NCI-H128 (cell line): ENCODE results near the gene C16orf87.

ENCODE experiments used
- DNase-seq: peaks from one replicate; lab custom pipeline; 2025; ENCODE audit not compliant: unreplicated experiment; lab: John Stamatoyannopoulos, UW

C16orf87 gene

DNA sequence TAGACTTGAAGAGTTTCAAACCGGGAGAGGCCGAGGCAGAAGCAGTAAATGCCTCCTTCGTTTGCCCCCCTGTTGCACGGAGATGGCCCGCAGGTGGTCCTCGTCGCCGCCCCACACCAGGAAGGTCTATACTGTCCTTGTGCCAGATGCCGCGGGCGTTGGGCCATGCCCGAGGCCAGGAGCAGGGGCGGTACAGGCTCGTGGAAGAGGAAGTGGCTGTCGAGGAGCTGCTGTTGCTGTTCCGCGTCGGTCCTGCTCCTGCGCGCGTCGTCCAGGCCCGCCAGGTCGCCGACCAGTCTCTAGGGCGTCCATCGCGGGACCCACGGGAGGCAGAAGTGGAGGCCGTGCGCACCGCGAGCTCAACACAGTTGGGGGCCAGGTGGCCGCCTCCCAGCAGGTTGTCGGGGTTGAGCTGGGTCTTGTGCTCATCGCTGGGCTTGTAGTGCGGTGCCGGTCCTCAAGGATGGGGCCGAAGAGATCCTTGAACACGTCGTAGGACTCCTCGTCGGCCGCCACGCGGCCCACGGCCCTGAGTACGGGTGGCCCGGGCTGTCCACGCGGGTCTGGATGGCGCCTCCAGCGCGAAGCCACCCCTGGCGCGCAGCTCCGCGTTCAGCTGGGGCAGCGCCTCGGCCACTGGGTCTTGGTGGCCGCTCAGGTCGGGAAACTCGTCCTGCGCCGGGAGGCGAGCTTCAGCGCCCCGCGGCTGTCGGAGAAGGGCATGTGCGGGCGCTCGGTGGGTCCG, 13.1 kb upstream of the C16orf87 start:
- DNase-seq: no peak

DNA sequence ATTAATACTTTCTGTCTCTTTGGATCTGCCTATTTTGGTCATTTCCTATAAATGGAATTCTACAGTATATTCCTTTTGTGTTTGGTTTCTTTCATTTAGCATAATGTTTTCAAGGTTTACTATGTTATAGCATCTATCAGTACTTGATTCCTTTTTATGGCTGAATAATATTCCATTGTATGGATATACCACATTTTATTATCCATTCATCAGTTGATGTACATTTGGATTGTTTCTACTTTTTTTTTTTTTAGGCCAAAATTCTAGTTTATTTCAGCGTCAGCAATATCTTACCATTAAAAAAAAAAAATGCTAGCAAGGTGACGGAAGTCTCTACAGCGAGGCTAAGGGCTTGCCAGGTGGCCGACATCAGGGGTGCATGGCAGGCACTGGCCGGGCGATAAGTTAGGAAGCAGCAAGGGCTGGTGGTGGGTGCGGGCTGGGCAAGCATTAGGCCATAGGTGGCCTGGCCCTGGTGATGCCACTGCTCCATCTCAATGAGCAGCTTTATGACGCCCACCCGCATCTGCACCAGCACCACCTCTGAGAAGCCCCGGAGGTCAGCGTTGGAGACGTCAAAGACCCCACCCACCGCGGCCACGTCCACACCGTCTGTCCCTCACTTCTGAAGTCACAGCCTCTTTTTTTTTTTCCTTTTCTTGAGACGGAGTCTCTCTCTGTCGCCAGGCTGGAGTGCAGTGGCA, 11.4 kb upstream of the C16orf87 start:
- DNase-seq: no peak

DNA sequence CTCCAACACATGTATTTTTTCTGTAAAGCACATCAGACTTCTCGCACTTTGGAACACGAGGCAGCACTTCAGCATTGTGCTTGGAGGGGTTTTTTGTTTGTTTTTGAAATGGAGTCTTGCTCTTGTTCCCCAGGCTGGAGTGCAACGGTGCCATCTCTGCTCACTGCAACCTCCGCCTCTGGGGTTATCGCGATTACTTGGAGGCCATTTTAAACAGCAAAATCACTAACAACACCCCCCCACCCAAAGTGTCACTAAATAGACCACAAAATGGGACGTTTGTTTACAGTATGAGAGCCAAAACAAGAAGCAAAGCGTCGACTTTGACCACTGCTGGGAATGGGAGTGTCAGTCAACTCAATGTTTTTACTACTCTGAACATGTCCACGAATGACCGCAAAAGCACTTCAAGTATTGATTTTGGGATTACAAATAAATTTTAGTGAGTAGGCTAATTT, 9.0 kb upstream of the C16orf87 start:
- no peak for DNase-seq

GRCh38 chr16:46836534-46837530, 5.9 kb upstream of the C16orf87 start:
- DNase-seq: no peak

- no peak for DNase-seq
Measured at GRCh38 chr16:46833460-46833800, 2.5 kb upstream of the C16orf87 start.

- DNase-seq: no peak
Measured at GRCh38 chr16:46832757-46833459, 1.9 kb upstream of the C16orf87 start.

- no peak for DNase-seq
Measured at GRCh38 chr16:46830417-46830901, 521 bp downstream of the C16orf87 start.

DNA sequence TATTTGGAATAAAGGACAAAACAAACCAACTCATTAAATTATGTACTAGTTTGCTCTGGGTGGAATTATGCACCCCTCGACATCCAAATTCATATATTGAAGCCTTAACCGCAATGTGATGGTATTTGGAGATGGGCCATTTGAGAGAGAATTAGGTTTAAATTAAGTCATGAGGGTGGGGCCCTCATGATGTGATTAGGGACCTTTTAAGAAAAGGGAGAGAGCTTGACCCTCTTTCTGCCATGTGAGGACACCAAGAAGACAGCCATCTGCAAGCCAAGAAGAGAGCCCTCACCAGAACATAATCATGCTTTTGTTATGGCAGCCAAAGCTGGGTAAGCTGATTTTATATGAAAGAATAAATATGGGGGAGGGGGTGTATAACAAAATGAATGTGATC, 2.0 kb downstream of the C16orf87 start:
- DNase-seq: no peak

DNA sequence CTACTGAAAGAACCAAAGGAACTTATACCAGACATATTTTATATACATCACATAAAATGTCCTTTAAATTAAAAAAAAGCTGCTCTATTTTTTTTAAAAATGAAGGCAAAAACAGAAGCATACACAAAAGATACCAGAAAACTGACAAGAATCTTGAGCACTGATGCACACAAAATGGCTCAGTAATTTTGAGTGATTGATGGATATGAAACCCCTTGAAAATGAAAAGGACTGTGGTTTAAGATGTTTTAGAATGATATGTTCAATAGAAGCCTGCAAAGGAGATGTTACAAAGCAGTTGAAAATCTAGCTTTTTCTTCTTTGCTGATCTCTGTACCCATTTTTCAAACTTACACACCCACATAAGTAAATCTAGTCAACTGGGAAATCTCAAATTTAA, 2.7 kb downstream of the C16orf87 start:
- no peak for DNase-seq

DNA sequence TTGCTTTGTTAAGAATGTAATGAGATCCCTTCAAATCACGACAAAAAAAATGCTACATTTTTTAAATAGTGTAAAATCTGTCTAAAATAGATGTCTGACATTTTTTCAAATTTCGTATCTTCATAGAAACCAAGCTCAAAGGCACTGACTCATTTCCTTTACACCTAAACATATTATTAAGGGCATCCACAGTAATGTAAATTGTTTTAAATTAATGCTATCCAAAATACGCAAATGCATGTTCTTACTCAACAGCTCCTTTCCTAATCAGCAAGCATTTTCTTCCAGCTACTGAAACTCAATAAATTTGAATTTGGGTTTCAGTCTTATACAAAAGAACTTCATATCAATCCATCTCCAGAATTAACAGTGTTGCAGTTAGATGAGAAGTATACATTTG, 4.3 kb downstream of the C16orf87 start:
- DNase-seq: no peak

DNA sequence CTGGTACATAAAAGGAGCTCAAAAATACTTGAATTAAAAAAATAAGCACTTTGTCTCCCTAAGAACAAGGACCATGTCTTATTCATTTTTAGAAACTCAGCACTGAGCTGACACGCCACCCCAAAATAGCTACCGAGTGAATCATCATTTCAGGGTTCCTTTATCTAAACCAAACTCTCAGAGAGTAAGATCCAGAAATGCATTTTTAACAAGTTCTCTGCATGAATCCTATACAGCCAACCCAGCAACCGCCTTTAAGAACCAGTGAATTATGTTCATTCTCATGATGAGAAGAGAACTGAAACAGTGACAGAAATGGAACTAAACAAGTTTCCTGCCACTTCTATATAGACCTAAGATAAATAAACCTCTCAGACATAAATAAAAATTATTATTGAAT, 8.7 kb downstream of the C16orf87 start:
- no peak for DNase-seq

DNA sequence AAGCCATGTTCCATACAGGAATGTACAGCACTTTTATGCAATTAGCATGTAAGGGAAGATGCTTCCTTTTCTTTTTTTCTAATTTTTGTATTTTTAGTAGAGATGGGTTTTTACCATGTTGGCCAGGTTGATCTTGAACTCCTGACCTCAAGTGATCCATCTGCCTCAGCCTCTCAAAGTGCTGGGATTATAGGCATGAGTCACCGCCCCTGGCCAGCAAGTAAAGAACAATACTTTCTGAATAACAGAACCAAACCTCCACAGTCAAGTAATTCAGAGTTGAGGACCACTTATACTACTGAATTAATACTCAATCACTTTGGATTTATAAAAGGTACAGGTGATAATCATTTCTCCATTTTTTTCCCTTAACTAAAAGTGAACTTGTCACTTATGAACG, 13.0 kb downstream of the C16orf87 start:
- no peak for DNase-seq

DNA sequence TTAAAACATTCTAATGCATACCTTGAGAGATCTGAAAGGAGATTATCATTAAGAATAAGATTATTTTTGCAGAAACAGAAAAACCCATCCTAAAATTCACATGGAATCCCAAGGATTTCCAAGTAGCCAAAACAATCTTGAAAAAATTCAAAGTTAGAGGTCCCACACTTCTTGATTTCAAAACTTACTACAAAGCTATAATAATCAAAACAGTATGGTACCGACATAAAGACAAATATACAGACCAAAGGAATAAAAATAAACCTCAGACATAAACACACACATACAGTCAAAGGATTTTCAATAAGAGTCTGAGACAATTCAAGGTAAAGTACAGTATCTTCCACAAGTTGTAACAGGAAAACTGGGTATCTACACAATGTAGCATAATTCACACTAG, 16.2 kb downstream of the C16orf87 start:
- no peak for DNase-seq

DNA sequence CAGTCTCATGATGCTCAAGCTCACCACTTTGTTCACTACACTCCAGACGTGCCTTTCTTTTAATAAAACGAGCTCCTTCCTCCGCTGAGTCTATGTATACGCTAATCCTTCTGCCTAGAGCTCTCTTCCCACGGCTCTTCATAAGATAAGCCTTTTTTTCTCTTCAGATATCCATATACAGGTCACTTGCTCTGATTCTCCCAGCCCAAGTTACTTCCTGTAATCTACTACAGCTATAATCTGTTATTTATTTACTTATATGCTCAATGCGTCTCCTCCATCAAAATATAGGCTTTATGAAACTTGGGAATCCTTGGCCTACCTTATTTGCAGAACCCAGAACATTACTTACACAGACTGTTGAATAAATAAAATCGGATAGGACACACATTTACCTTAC, 17.4 kb downstream of the C16orf87 start:
- no peak for DNase-seq

DNA sequence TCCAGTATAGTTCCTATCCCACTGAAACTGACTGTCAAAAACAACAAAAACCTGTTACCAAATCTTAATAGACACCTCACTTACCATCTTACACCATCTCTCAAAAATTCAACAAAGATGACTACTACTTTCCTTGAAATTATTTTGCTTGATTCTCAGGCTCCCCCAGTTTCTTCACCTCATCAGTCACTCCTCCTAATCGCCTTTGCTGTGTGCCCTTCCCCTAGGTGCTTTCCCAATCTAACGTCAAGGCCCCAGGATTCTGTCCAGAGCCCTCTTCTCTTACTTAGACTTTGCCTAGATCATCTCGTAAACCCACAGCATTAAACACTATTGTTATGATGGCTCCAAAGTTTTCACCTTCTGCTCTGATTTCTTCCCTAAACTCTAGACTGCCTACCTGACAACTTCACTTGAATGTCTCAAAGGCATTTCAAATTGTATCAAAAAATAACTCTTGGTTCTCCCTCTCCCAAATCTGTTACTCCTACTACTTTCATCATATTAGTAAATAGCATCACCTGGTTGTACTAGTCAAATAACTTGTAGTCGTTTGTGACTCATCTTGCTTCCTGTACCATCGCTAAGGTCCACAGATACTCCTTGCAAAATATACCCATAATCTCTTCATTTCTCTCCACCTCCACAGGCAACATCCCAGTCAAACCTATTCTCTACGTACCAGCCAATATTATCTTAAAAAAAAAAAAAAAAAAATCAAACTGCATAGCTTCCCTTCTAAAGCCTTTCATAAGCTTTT, 18.0 kb downstream of the C16orf87 start:
- DNase-seq: no peak

GRCh38 chr16:46811682-46812081, 19.3 kb downstream of the C16orf87 start:
- DNase-seq: no peak

DNA sequence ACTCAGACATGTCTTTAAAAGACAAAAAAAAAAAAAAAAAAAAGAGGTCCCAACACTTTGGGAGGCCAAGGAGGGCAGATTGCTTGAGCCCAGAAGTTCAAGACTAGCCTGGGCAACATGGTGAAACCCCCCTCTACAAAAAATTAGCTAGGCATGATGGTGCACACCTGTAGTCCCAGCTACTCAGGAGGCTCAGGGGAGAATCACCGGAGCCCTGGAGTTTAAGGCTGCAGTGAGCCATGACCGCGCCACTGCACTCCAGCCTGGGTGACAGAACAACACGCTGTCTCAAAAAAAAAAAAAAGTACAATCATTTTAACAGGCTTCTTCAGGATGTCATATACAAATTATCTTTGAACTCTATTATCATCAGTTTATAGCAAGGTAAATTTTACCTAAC, 22.0 kb downstream of the C16orf87 start:
- no peak for DNase-seq

DNA sequence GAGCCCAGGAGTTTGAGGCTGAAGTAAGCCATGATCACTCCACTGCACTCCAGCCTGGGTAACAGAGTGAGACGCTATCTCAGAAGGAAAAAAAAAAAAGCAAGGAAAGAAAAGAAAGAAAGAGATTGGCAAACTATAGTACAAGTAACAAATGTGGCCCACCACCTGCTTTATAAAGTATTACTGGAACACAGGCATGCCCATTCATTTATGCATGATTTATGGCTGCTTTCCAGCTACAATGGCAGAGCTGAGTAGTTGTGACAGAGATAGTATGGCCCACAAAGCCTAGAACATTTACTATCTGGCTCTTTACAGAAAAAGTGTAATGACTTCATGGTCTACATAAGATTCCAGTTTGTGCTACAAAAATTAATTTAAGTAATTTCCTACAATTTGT, 23.6 kb downstream of the C16orf87 start:
- no peak for DNase-seq

DNA sequence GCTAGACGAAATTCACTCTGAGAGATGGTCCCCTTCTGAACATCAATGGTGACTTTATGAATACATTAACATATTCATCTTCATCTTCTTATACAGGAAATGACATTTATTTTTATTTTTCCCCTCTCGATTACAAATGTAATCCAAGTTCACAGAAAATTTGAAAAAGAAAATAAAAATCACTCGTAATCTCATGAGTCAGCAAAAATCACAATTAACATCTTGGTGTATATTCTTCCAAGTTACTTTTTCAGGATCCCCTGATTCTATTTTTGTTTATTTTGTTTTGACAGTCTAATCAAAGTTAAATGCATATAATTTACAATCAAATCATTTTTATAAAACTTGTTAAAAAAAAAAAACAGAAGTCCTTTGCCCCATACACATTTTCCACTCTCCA, 27.6 kb downstream of the C16orf87 start:
- no peak for DNase-seq

DNA sequence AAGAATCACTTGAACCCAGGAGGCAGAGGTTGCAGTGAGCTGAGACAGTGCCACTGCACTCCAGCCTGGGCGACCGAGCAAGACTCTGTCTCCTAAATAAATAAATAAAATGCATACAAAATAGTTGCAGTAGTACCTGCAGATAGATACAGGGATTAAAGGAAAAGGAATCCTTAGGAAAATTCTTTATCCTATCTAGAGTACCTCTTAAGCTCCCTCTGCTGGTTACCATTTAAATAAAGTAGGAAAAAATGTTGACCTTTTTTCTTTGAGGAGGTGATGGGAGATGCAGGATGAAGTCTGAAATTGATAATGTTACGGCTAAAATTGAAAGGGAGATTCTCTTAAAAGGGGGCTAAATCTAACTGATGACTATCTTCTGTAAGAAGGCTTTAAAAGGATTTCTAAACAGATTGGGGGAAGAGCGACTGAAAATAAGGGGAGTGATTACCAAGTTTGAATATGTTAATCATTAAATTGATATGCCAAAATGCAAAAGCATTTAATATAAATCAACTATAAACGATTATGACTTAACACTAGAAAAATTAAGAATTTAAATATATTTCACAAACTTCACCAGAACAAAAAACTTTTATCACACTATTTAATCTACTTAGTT, 29.4 kb downstream of the C16orf87 start:
- no peak for DNase-seq
